ENCODE results near the gene ZBED1. TPM values are rescaled to one million over a fixed set of nuclear protein-coding genes. Genes with fewer than 3 reads are reported as not detected.

Gene ZBED1
- total RNA-seq, 2 experiments from 2014 or later, result 15.8 to 16.1 TPM

- Mint-ChIP-seq H3K4me1 (ENCODE audit: low read depth) (peaks cover 11% of the 10 kb centered on the region), H3K4me3 (no peak overlapping the region), H3K27ac (no peak overlapping the region), H3K9me3 (no peaks in the 10 kb centered on the region), H3K27me3 (no peaks in the 10 kb centered on the region), H3K36me3 (ENCODE audit: low read depth) (peaks cover 23% of the 10 kb centered on the region)
- intact Hi-C loops (cut with DNase I, micrococcal nuclease), result no loop called here
- no peak for ATAC-seq (ENCODE audit: poor library complexity)
- ChIA-PET POLR2A (no interaction called here), CTCF (no interaction called here)
- Histone ChIP-seq H3K4me3 (ENCODE audit: low read length) (no peak overlapping the region), H3K36me3 (ENCODE audit: insufficient read depth, low read length) (peaks cover 3% of the 10 kb centered on the region), H3K4me1 (ENCODE audit: insufficient read depth, low read length) (no peaks in the 10 kb centered on the region), H3K27ac (ENCODE audit: low read depth in 1 of 2, low read length in 2 of 2) (no peak overlapping the region), H3K27me3 (ENCODE audit: control insufficient read depth in 1 of 2, insufficient read depth in 2 of 2, low read length in 2 of 2) (no peaks in the 10 kb centered on the region), H3K9me3 (ENCODE audit: control insufficient read depth in 1 of 2, insufficient read depth in 1 of 2, low read length in 2 of 2) (no peaks in the 10 kb centered on the region)
- DNase-seq, result no peak
- no peak for TF ChIP-seq CTCF (IDR thresholded peaks at IDR 0.05)
Observed at GRCh38 chrX:2452799-2453198, 48.0 kb downstream of the ZBED1 start.

- Mint-ChIP-seq H3K27me3 (no peaks in the 10 kb centered on the region), H3K27ac (no peak overlapping the region), H3K9me3 (no peaks in the 10 kb centered on the region), H3K4me1 (ENCODE audit: low read depth) (peaks cover 11% of the 10 kb centered on the region), H3K36me3 (ENCODE audit: low read depth) (peaks cover 25% of the 10 kb centered on the region), H3K4me3 (no peak overlapping the region)
- Histone ChIP-seq H3K9me3 (ENCODE audit: control insufficient read depth in 1 of 2, insufficient read depth in 1 of 2, low read length in 2 of 2) (no peaks in the 10 kb centered on the region), H3K4me3 (ENCODE audit: low read length) (no peak overlapping the region), H3K4me1 (ENCODE audit: insufficient read depth, low read length) (no peaks in the 10 kb centered on the region), H3K27me3 (ENCODE audit: control insufficient read depth in 1 of 2, insufficient read depth in 2 of 2, low read length in 2 of 2) (no peaks in the 10 kb centered on the region), H3K36me3 (ENCODE audit: insufficient read depth, low read length) (peaks cover 4% of the 10 kb centered on the region), H3K27ac (ENCODE audit: low read depth in 1 of 2, low read length in 2 of 2) (no peak overlapping the region)
- CTCF ChIA-PET, result no interaction called here
- ATAC-seq (ENCODE audit: poor library complexity), result no peak
- no peak for DNase-seq
- no peak for TF ChIP-seq CTCF (IDR thresholded peaks at IDR 0.05)
- intact Hi-C loops (cut with DNase I, micrococcal nuclease), result no loop called here
- POLR2A ChIA-PET, result no interaction called here
Observed at GRCh38 chrX:2452317-2452784, 48.4 kb downstream of the ZBED1 start.

GRCh38 chrX:2451501-2452316, 49.1 kb downstream of the ZBED1 start:
- ATAC-seq (ENCODE audit: poor library complexity), result no peak
- POLR2A ChIA-PET, result no interaction called here
- no peak for TF ChIP-seq CTCF (IDR thresholded peaks at IDR 0.05)

More at GRCh38 chrX:2451501-2452316, 49.1 kb downstream of the ZBED1 start:
- H3K4me3 Mint-ChIP-seq, result no peak overlapping the region
- no peak overlapping the region for H3K27ac ChIP-seq (ENCODE audit: low read depth in 1 of 2, low read length in 2 of 2)
- H3K36me3 ChIP-seq (ENCODE audit: insufficient read depth, low read length), result peaks cover 7% of the 10 kb centered on the region
- no peaks in the 10 kb centered on the region for H3K27me3 ChIP-seq (ENCODE audit: control insufficient read depth in 1 of 2, insufficient read depth in 2 of 2, low read length in 2 of 2)
- peaks cover 10% of the 10 kb centered on the region for H3K4me1 Mint-ChIP-seq (ENCODE audit: low read depth)
- no peaks in the 10 kb centered on the region for H3K9me3 ChIP-seq (ENCODE audit: control insufficient read depth in 1 of 2, insufficient read depth in 1 of 2, low read length in 2 of 2)
- CTCF ChIA-PET, result no interaction called here
- peaks cover 30% of the 10 kb centered on the region for H3K36me3 Mint-ChIP-seq (ENCODE audit: low read depth)
- no peaks in the 10 kb centered on the region for H3K4me1 ChIP-seq (ENCODE audit: insufficient read depth, low read length)
- H3K27me3 Mint-ChIP-seq, result no peaks in the 10 kb centered on the region
- no peak overlapping the region for H3K27ac Mint-ChIP-seq
- H3K4me3 ChIP-seq (ENCODE audit: low read length), result no peak overlapping the region
- no peaks in the 10 kb centered on the region for H3K9me3 Mint-ChIP-seq
- no peak for DNase-seq
- intact Hi-C loops (cut with DNase I, micrococcal nuclease), result no loop called here
